GM06990 (cell line): Measurements from ENCODE around the gene MMP2.

Experiments used
- DNase-seq: peaks from one replicate; pipeline ENCODE4 v3.0.0-alpha.2; 2011; ENCODE audit not compliant: insufficient read length; ENCODE audit errors: extremely low read depth
- H3K27me3 ChIP-seq: replicated peaks from 2 replicates; pipeline ENCODE4 v1.6.0; 2011; ENCODE audit warnings: low read length; ENCODE audit not compliant: control insufficient read depth, insufficient read depth
- H3K36me3 ChIP-seq: 2 replicates; pipeline ENCODE4 v1.5.1; 2011; ENCODE audit warnings: low read length; ENCODE audit not compliant: control insufficient read depth, insufficient read depth
- H3K4me3 ChIP-seq: replicated peaks from 2 replicates; pipeline ENCODE4 v1.5.1; 2011; ENCODE audit warnings: low read depth, mild to moderate bottlenecking, control low read depth, low read length
- TF ChIP-seq, protein P1 (sequence below): IDR thresholded peaks from 2 replicates; pipeline ENCODE4 v1.5.1; 2011; ENCODE audit warnings: low read length, control low read depth, mild to moderate bottlenecking, inconsistent platforms; ENCODE audit not compliant: insufficient read depth, poor library complexity, severe bottlenecking

Gene MMP2

DNA sequence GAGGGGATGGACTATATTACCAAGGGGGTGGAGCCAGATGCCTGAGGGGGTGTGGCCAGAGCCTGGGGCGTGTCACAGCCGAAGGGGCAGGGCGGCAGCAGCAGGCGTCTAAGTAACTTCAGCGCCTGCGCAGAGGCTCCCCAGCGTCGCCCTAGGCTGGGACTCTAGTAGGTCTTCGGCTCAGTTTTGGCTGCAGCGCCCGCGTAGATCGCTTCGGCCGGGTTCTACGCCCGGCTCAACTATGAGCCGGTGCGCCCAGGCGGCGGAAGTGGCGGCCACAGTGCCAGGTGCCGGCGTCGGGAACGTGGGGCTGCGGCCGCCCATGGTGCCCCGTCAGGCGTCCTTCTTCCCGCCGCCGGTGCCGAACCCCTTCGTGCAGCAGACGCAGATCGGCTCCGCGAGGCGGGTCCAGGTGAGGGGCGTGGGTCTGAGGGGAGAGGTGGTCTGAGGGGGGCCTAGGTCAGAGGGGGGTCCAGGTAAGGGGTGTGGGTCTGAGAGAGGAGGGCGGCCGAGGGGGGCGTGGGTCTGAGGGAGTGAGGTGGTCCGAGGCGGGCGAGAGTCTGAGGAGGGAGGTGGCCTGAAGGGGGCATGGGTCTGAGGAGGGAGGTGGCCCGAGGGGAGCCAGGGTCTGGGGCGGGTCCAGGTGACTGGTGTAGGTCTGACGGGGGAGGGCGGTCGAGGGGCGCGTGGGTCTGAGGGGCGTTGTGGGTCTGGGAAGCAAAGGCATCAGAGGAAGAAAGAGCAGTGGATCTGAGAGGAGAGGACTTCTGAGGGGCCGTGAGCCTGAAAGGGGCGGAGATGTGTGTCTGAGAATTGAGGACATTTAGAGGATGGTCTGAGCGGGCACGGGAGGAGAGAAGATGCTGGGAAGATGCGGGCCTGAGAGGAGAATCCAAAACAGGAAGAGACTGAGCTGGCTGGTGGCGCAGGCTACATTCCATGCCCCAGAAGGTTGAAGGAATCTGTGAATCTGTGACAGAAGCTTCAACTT, 30.2 kb downstream of the MMP2 start, which contains the start of gene LPCAT2:
LPCAT2 (plus strand) TSS at position 132 of the 991 bp plus-strand sequence; CDS start at position 242, 110 bp downstream.
- no peaks in the 10 kb centered on the region for H3K36me3 ChIP-seq
- no peaks in the 10 kb centered on the region; the same call in 1 of the 2 replicates for H3K27me3 ChIP-seq
- H3K4me3 ChIP-seq: no peak within 1 kb of the TSS
- TF ChIP-seq, protein P1, sequence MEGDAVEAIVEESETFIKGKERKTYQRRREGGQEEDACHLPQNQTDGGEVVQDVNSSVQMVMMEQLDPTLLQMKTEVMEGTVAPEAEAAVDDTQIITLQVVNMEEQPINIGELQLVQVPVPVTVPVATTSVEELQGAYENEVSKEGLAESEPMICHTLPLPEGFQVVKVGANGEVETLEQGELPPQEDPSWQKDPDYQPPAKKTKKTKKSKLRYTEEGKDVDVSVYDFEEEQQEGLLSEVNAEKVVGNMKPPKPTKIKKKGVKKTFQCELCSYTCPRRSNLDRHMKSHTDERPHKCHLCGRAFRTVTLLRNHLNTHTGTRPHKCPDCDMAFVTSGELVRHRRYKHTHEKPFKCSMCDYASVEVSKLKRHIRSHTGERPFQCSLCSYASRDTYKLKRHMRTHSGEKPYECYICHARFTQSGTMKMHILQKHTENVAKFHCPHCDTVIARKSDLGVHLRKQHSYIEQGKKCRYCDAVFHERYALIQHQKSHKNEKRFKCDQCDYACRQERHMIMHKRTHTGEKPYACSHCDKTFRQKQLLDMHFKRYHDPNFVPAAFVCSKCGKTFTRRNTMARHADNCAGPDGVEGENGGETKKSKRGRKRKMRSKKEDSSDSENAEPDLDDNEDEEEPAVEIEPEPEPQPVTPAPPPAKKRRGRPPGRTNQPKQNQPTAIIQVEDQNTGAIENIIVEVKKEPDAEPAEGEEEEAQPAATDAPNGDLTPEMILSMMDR: no peak
- peak; percentile 44 for DNase-seq

DNA sequence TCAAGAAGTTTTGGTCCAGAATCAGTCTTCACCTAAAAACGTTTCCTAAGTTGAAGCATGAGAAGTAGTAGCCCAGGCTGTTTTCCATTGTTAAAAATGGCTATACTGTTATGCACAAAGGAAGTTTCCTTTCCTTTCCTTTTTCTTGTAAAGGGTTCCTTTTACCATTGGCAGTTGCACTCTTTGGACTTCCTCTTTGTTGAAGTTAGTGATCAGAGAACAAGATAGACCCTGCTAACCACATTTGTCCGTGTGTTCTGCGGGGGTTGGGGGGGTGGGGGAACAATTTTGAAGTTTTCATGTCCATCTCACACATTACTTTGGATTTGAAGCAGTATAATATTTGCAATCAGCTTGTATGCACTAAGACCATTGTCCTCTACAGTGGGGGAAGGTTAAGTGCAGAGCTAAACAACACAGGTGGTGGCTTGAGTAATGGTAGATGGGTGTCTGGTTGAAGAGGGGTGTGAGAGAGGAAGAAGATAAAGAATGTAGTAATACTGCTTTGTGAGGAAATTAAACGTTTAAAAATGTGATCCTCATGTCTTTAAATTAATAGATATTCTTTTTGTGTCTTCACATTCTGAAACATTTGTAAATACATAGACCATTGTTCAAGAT, 31.3 kb downstream of the MMP2 start:
- Histone ChIP-seq H3K27me3 (no peaks in the 10 kb centered on the region; the same call in 1 of the 2 replicates), H3K4me3 (no peak overlapping the region), H3K36me3 (no peaks in the 10 kb centered on the region)
- DNase-seq: no peak
- TF ChIP-seq, protein P1: no peak

DNA sequence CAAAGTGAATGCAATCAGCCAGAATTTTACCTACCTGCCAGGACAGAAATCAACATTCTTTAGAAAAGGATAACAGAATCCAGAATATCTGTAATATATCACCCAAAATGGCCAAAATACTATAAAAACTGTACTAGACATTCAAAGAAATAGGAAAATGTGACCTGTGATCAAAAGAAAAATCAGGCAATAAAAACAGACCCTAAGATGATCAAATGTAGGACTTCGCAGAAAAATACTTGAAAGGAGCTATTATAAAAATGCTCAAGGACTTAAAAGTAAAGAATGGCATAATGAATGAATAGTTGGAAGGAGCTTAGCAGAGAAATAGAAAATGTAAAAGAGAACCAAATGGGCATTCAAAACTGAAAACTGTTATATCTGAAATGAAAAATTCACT, 33.9 kb downstream of the MMP2 start:
- no peak for DNase-seq
- Histone ChIP-seq H3K27me3 (no peaks in the 10 kb centered on the region; the same call in 1 of the 2 replicates), H3K4me3 (no peak overlapping the region), H3K36me3 (no peaks in the 10 kb centered on the region)
- TF ChIP-seq, protein P1: no peak

DNA sequence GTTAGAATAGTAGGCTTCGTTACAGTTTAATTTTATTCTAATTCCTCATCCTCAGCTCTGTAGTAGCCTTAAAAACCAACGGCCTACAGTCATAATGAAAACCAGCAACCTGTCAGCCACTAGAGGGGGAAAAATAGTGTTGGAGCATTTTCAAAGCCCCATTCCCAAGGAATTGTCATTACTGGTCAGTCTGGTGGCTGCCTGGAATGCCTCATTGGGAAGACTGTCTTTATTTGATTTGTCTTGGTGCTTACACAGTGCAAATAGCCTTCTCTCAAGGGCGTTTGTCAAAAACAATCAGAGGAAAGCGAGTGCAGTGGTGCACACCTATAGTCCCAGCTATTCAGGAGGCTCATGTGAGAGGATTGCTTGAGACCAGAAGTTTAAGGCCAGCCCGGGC, 34.6 kb downstream of the MMP2 start:
- DNase-seq: no peak
- TF ChIP-seq, protein P1: no peak
- H3K36me3 ChIP-seq: no peaks in the 10 kb centered on the region
- H3K4me3 ChIP-seq: no peak overlapping the region
- no peaks in the 10 kb centered on the region; the same call in 1 of the 2 replicates for H3K27me3 ChIP-seq

DNA sequence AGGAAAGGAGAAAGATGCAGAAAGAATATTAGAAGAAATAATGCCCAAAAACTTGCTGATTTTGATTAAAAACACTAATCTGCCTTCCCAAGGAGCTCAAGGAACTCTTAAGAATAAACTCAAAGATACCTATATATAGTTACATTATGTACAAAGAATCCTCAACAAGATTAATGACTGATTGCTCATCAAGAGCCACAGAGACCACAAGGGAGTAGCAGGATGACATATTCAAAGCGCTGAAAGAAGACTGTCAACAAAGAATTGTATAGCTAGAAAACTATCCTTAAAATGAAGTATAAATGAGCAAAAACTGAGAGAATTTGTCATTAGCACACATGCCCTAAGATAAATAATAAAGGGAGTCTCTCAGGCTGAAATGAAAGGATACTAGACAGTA, 36.1 kb downstream of the MMP2 start:
- no peak for DNase-seq
- TF ChIP-seq, protein P1: no peak
- no peaks in the 10 kb centered on the region for H3K36me3 ChIP-seq

More for the DNA sequence above, 36.1 kb downstream of the MMP2 start:
- Histone ChIP-seq H3K27me3 (no peaks in the 10 kb centered on the region), H3K4me3 (no peak overlapping the region)
